BLaER1 (cell line): Measurements from ENCODE around the gene KCTD1.

ENCODE experiments used
- H3K27ac ChIP-seq: shearing (Covaris generic); formaldehyde crosslinking; 2 replicates; pipeline ENCODE4 v1.8.1; 2022
- H3K27me3 ChIP-seq: shearing (Covaris generic); formaldehyde crosslinking; 2 replicates; pipeline ENCODE4 v1.8.1; 2022
- H3K36me3 ChIP-seq: shearing (Covaris generic); formaldehyde crosslinking; 2 replicates; pipeline ENCODE4 v1.8.1; 2022
- H3K4me1 ChIP-seq: shearing (Covaris generic); formaldehyde crosslinking; 2 replicates; pipeline ENCODE4 v1.8.1; 2022
- H3K4me2 ChIP-seq: shearing (Covaris generic); formaldehyde crosslinking; 2 replicates; pipeline ENCODE4 v1.8.1; 2022
- H3K4me3 ChIP-seq: shearing (Covaris generic); formaldehyde crosslinking; 2 replicates; pipeline ENCODE4 v1.8.1; 2022
- H3K9ac ChIP-seq: shearing (Covaris generic); formaldehyde crosslinking; 2 replicates; pipeline ENCODE4 v1.8.1; 2022
- H3K9me3 ChIP-seq: shearing (Covaris generic); formaldehyde crosslinking; 2 replicates; pipeline ENCODE4 v1.8.1; 2022
- H4K20me1 ChIP-seq: shearing (Covaris generic); formaldehyde crosslinking; 2 replicates; pipeline ENCODE4 v1.8.1; 2022
- Cebpa-rat ChIP-seq: shearing (Covaris generic); IDR thresholded peaks from 2 replicates; pipeline ENCODE4 v1.8.1; 2022

Gene KCTD1

DNA sequence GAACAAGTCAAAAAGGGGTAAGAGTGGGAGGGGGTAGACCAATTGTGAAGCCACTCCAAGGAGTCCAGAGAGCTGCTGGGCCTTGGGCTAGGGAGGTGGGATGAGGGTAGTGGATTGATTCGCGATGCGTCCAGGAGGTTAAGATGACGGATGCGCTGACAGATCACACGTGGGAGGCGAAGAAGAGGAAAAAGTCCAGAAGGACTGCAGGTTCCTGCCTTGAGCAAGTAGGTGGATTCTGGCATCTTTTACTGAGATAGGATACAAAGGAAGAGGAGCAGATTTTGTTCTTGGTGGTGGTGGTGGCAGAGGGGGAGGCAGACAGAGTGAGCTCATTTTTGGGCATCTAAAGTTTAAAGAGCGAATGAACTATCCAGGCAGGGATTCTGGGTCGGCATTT lies 76.5 kb downstream of the KCTD1 start:
- no peaks in the 10 kb centered on the region for H3K9me3 ChIP-seq
- H4K20me1 ChIP-seq, result no peaks in the 10 kb centered on the region
- H3K4me1 ChIP-seq, result peaks cover 18% of the 10 kb centered on the region
- H3K4me2 ChIP-seq, result no peak overlapping the region
- H3K27ac ChIP-seq, result no peak overlapping the region
- no peak for TF ChIP-seq Cebpa-rat
- H3K9ac ChIP-seq, result no peak overlapping the region
- H3K4me3 ChIP-seq, result no peak overlapping the region
- no peaks in the 10 kb centered on the region for H3K27me3 ChIP-seq
- H3K36me3 ChIP-seq, result peaks cover 3% of the 10 kb centered on the region; the same call in 1 of the 2 replicates

DNA sequence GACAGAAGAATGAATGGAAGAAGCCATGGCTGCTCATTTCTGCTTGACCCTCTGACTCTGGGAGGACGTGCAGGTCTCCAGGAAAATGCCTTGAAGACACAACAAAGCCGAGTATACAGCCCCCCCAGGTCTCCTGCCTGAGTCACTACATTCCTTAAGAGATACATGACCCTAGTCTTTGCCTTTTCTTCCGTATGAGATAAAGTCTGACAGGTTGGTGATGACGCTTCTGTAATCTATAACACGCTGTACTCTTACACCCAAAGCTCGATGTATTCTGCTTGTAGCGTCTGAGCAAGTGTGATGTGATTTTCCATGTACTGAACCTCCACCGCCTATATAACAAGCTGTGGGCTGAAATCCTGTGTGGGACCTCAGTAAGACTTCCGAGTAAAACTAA lies 77.3 kb downstream of the KCTD1 start:
- TF ChIP-seq Cebpa-rat, result no peak
- Histone ChIP-seq H3K27me3 (no peaks in the 10 kb centered on the region), H3K4me3 (no peak overlapping the region), H3K9ac (no peak overlapping the region), H3K9me3 (no peaks in the 10 kb centered on the region), H4K20me1 (no peaks in the 10 kb centered on the region), H3K36me3 (peaks cover 3% of the 10 kb centered on the region; the same call in 1 of the 2 replicates), H3K4me1 (peaks cover 18% of the 10 kb centered on the region), H3K27ac (no peak overlapping the region), H3K4me2 (no peak overlapping the region)

DNA sequence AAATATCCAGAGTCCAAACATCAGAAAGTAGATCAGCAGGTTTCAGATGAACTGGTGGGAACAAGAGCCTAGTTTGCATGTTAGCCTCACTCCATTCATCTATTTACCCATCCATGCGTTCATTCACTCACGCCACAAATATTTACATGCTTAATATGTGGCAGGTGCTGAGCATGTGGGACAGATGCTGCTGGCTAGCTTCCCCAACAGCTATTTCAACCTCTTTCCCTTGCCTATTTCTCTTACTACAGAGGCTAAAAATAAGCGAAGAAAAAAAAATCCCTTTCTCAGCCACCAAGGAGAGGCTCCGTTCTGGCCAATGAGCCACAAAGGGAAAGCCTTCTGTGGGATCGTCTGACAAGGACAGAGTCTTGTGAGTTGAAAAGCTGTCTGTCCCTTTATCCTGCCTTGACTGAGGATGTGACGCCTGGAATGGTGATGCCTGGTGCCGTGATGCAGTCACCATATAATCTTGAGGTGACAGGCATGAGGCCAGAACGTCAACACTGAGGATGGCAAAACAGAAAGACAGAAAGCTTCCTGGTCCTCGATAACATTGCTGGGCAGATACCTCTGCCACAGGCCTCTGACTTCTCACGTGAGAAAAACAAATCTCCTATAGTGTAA lies 78.2 kb downstream of the KCTD1 start:
- no peak for TF ChIP-seq Cebpa-rat
- H3K27ac ChIP-seq, result 0 out of 2 replicates have a peak overlapping the region, but pooled peaks have one; percentile 7
- no peak overlapping the region for H3K4me3 ChIP-seq
- peaks cover 18% of the 10 kb centered on the region for H3K4me1 ChIP-seq
- peak overlapping the region; percentile 57 for H3K4me2 ChIP-seq
- H4K20me1 ChIP-seq, result no peaks in the 10 kb centered on the region
- no peaks in the 10 kb centered on the region for H3K9me3 ChIP-seq
- H3K9ac ChIP-seq, result no peak overlapping the region
- no peaks in the 10 kb centered on the region for H3K27me3 ChIP-seq
- H3K36me3 ChIP-seq, result peaks cover 3% of the 10 kb centered on the region; the same call in 1 of the 2 replicates

DNA sequence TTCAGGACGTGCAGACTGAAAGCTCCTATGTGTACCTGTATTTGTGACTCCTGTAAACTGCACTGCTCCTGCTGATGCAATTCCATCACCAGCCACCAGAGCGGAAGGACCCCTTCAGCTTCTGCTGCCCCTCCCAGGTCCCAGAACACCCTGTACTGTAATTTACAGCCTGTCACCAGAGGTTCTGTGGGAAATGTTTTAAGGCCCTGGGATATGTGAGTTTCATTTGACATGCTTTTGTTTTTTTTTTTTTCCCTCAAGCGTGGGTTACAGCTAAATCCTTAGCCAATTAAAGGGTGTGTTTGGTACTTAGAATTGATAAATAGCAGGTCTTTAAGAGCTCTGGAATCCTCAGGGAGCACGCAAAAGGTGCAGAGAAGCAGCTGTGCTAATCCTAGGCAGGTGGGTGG lies 79.4 kb downstream of the KCTD1 start:
- Histone ChIP-seq H3K36me3 (peaks cover 3% of the 10 kb centered on the region; the same call in 1 of the 2 replicates), H3K27ac (no peak overlapping the region), H3K9me3 (no peaks in the 10 kb centered on the region), H3K4me2 (no peak overlapping the region), H3K9ac (no peak overlapping the region), H4K20me1 (no peaks in the 10 kb centered on the region), H3K4me1 (peaks cover 18% of the 10 kb centered on the region), H3K4me3 (no peak overlapping the region), H3K27me3 (no peaks in the 10 kb centered on the region)
- no peak for TF ChIP-seq Cebpa-rat

DNA sequence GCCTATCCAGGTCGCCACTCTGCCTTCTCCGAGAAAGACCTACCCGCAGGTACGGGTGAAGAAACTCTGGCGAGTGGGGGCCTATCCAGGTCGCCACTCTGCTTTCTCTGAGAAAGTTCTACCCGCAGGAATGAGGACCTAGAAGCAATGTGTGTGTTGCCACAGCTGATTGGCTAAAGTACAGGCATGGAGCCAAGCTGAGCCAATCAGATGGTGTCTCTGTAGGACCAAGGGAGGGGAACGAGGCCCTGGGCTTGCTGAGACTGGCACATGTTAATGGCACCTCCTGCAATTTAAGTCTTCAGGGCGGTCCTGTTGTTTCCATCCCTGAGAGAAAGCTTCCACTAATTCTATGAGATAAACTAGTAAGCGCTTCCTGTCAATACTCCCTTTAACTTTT lies 82.3 kb downstream of the KCTD1 start:
- Histone ChIP-seq H3K27ac (no peak overlapping the region), H4K20me1 (no peaks in the 10 kb centered on the region), H3K9me3 (no peaks in the 10 kb centered on the region), H3K4me3 (no peak overlapping the region), H3K27me3 (no peaks in the 10 kb centered on the region), H3K4me2 (no peak overlapping the region), H3K36me3 (peaks cover 3% of the 10 kb centered on the region; the same call in 1 of the 2 replicates), H3K4me1 (peaks cover 18% of the 10 kb centered on the region), H3K9ac (no peak overlapping the region)
- TF ChIP-seq Cebpa-rat, result no peak

DNA sequence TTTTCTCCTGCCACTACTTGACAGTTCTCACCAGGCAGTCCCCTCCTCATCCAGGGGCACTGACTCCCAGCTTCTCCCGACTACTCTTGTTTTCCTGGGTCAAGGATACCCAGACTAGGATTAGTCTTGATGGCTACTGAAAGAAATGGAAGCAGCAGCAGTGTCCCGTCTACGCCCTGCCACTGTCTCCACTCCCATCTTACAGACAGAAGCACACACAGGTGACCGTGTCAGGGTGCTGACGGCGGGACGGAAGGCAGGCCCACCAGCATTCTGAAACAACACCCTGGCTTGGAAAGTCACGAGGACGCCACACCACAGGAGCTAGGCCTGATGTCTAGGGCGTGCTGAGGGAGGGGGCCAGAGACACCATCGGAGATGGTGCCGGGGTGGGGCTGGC lies 82.9 kb downstream of the KCTD1 start:
- Histone ChIP-seq H3K9me3 (no peaks in the 10 kb centered on the region), H3K4me1 (peaks cover 14% of the 10 kb centered on the region), H4K20me1 (no peaks in the 10 kb centered on the region), H3K36me3 (peaks cover 3% of the 10 kb centered on the region; the same call in 1 of the 2 replicates), H3K9ac (no peak overlapping the region), H3K27me3 (no peaks in the 10 kb centered on the region), H3K4me2 (no peak overlapping the region), H3K27ac (no peak overlapping the region), H3K4me3 (no peak overlapping the region)
- no peak for TF ChIP-seq Cebpa-rat

DNA sequence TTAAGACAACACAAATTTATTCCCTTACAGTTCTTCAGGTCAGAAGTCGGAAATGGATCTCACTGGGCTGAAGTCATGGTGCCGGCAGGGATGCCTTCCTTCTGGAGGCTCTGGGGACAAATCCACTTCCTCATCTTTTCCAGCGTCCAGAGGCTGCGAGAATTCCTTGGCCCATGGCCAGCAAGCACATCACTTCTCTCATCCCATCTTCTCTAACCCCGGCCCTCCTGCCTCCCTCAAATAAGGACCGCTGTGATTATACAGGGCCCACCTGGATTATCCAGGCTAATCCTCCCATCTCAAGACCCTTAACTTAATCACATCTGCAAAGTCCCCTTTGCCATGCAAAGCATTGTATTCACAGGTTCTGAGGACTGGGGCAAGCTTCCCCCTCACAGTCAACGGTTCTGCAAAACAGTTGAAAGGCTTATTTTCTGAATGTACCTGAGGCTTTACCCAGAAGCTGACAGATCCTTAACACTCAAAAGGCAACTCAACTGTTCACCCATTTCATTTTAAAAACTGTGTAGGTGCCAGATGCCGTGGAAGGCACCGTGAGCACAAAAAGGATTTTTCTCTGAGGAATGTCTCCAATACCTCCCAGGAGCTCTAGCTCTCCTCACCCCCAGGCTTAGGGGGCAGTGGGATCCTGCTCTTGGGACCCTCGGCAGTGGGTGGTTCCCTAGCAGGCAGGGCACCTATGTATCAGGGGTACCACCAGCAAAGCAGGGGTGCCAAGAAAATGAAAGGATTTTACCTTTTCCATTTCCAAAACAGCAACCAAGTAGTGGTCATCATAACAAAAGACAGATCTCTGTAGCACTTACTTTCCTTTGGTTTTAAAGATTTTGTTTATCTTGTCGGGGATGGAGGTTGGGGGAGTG lies 84.0 kb downstream of the KCTD1 start:
- TF ChIP-seq Cebpa-rat, result no peak
- peaks cover 7% of the 10 kb centered on the region for H3K36me3 ChIP-seq

DNA sequence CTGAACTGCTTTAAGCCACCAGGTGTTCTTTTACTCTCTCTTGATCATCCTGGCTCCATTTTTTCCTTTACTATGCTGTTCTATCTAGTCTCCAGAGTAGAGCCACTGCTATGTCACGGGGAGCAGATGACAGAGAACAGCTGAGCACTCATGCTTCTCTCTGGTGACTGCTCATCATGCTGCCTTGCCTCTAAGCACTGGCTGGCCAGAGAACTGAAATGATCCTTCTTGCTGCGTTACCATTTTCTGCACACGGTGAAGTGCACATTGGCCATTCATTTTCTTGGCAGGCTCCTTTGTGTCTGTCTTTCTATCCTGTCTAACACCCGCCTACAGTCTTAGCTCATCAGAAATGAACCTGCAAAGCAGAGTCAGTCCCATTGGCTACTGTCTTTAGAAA lies 86.0 kb downstream of the KCTD1 start:
- H4K20me1 ChIP-seq, result no peaks in the 10 kb centered on the region
- no peak overlapping the region for H3K4me2 ChIP-seq
- no peak for TF ChIP-seq Cebpa-rat
- no peak overlapping the region for H3K4me3 ChIP-seq
- no peaks in the 10 kb centered on the region for H3K9me3 ChIP-seq
- peaks cover 17% of the 10 kb centered on the region for H3K4me1 ChIP-seq
- H3K27ac ChIP-seq, result no peak overlapping the region
- no peak overlapping the region for H3K9ac ChIP-seq
- no peaks in the 10 kb centered on the region for H3K27me3 ChIP-seq
- peaks cover 9% of the 10 kb centered on the region; the same call in 1 of the 2 replicates for H3K36me3 ChIP-seq

More for the DNA sequence above, 84.0 kb downstream of the KCTD1 start:
- H3K9me3 ChIP-seq, result no peaks in the 10 kb centered on the region
- H3K4me1 ChIP-seq, result peaks cover 3% of the 10 kb centered on the region
- no peak overlapping the region for H3K27ac ChIP-seq
- no peak overlapping the region for H3K4me2 ChIP-seq
- no peak overlapping the region for H3K9ac ChIP-seq
- H3K27me3 ChIP-seq, result no peaks in the 10 kb centered on the region
- H4K20me1 ChIP-seq, result no peaks in the 10 kb centered on the region
- H3K4me3 ChIP-seq, result no peak overlapping the region

DNA sequence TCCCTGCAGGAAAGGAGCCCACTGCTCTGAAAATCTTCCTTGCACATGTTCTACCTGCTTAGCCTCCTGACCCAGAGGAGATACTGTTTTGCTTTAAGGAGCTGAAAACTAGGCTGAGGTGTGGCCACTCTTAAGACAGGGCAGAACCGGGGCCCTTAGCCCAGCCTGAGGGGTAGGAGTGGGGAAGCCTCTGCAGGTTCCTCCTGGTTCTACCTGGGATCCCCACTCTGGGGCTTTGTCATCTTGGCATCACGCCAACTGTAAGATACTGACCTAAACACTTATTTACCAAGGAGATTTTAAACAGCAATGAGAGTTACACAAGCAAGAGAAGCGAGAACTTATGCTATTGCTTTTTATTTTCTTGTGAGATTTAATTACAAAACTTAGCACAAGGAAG lies 86.9 kb downstream of the KCTD1 start:
- H3K4me3 ChIP-seq, result no peak overlapping the region
- H3K9ac ChIP-seq, result no peak overlapping the region
- H3K4me2 ChIP-seq, result no peak overlapping the region

More for the DNA sequence above, 86.9 kb downstream of the KCTD1 start:
- H3K27me3 ChIP-seq, result no peaks in the 10 kb centered on the region
- H3K36me3 ChIP-seq, result peaks cover 9% of the 10 kb centered on the region; the same call in 1 of the 2 replicates
- H3K4me1 ChIP-seq, result peaks cover 17% of the 10 kb centered on the region
- TF ChIP-seq Cebpa-rat, result no peak
- H4K20me1 ChIP-seq, result no peaks in the 10 kb centered on the region
- no peak overlapping the region for H3K27ac ChIP-seq
- H3K9me3 ChIP-seq, result no peaks in the 10 kb centered on the region
